GM18511 (cell line): ENCODE results near the gene RNGTT.
"Not testable (repeated sequence)": the region's sequence is repeated elsewhere in the genome, so short reads cannot be mapped to it uniquely, and the experiment has no call there.

Experiments used
- ATAC-seq: cut with Tn5 transposase; IDR thresholded peaks from one replicate; pipeline ENCODE4 v1.9.1; 2021; ENCODE audit warnings: mild to moderate bottlenecking, moderate library complexity; ENCODE audit not compliant: unreplicated experiment

Gene RNGTT

DNA sequence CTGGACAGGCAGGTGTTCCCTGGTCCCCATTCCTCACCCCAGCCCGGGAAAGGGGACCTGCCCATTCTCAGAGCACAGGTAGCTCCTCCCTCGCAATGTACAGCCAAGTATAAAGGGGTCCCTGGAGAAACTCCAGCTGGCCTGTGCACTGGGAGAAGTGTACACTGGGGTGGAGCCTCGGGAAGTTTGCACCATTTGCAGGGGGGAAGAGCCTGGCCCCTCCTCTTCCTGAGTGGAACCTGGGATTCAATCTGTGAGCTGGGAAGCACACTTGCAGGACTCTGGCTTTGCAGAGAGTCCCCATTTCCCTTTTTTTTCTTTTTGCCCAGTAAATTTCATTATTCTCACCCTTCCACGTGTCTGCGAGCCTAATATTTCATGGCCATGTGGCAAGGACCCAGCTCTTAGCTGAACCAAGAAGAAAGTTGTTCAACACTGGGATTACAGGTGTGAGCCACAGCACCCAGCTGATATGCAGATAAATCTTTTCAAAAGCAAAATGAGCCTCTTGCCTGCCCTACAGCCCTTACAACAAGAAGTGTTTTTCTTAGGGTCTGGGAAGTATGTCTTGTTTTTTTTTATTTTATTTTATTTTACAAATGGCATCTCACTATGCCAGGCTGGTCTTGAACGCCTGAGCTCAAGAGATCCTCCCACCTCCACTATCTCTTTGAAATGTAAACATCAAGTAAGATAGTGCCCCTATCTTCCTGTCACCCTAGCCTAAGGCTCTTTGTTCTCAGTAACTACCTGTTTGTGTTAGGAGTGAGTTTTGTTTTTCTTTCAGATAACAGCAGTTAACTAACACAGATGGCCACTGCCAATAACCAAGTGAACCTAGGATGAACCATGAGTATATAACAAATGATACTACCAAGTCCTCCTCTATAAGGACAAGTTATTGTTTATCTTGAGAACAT, 9.3 kb upstream of the RNGTT start:
- no peak for ATAC-seq

DNA sequence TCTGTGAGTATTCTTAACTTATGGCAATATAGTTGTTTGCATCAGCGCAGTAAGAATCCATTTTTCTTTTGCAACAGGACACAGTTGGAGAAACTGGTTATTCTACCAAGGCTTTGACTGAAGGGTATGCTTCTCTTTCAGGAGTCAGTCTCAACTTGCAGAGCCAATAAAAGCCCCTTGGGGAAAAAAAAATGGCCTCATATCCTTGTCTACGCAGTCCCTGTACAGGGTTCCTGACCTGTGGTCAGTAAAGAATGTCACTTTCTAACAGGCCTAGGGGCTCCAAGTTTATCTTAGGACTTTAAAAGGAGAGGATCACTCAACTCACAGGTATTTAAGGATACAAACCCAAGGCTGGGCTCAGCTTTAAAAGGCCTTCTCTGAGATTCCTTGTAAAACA, 6.9 kb upstream of the RNGTT start:
- no peak for ATAC-seq

- not testable (repeated sequence) for ATAC-seq
These were observed 5.8 kb upstream of the RNGTT start for GRCh38 chr6:88969255-88969654.

GRCh38 chr6:88967891-88968290, 4.5 kb upstream of the RNGTT start:
- no peak for ATAC-seq

DNA sequence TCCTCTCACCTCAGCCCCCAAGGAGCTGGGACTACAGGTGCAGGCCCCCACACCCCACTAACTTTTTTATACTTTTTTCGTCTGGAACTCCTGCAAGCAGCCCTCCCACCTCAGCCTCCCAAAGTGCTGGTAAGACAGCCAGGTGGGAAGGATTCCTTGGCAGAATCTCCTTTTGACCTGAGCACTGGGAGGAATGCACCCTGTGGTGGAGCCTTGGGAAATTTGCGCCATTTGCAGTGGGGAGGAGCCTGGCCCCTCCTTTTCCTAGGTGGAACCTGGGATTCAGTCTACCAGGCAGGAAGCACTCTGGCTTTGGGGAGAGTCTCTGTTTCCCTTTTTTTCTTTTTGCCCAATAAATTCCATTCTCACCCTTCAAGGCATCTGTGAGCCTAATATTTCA, 2.3 kb upstream of the RNGTT start:
- ATAC-seq: no peak

DNA sequence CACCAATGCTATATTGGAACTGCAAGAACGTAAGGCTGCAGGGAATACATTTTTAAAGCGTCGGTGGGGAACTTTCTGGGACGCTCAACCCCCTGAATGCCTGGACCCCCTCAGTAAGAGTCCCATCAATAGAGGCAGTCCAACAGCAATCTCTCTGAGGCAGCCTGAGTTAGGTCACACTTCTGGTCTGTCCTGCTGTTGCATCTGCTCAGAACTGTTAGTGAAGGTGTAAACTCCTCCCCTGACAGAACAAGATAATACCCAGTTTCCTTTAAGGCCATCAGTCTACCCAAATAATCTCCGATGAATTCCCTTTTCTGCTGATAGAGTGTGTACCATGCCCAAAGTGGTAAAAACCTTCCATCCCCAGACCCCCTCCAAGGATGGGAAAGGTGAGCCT, 1.1 kb upstream of the RNGTT start:
- ATAC-seq: no peak

DNA sequence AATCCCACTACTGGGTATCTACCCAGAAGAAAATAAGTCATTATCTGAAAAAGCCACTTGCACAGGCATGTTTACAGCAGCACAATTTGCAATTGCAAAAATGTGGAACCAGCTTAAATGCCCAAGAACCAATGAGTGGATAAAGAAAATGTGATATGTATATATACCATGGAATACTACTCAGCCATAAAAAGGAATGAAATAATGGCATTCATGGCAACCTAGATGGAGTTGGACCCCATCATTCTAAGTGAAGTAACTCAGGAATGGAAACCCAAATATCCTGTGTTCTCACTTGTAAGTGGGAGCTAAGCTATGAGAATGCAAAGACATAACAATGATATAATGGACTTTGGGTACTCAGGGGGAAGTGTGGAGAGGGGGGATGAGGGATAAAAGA, 4.6 kb downstream of the RNGTT start:
- ATAC-seq: no peak

DNA sequence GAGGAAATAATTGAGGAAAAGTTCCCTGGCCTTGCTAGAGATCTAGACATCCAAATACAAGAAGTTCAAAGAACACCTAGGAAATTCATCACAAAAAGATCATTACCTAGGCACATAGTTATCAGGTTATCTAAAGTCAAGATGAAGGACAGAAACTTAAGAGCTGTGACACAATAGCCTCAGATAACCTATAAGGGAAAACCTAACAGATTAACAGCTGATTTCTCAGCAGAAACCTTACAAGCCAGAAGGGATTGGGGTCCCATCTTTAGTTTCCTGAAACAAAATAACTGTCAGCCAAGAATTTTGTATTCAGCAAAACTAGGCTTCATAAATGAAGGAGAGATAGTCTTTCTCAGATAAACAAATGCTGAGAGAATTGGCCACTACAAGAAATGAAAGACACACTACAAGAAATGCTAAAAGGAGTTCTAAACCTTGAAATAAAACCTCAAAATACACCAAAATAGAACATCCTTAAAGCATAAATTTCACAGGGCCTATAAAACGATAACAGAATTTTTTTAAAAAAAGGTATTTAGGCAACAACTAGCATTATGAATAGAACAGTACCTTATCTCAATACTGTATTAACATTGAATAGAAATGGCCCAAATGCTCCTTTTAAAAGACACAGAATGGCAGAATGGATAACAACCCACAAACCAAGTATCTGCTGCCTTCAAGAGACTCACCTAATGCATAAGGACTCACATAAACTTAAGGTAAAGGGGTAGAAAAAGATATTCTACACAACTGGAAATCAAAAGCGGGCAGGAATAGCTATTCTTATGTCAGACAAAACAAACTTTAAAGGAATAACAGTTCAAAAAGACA, 9.7 kb downstream of the RNGTT start:
- no peak for ATAC-seq

DNA sequence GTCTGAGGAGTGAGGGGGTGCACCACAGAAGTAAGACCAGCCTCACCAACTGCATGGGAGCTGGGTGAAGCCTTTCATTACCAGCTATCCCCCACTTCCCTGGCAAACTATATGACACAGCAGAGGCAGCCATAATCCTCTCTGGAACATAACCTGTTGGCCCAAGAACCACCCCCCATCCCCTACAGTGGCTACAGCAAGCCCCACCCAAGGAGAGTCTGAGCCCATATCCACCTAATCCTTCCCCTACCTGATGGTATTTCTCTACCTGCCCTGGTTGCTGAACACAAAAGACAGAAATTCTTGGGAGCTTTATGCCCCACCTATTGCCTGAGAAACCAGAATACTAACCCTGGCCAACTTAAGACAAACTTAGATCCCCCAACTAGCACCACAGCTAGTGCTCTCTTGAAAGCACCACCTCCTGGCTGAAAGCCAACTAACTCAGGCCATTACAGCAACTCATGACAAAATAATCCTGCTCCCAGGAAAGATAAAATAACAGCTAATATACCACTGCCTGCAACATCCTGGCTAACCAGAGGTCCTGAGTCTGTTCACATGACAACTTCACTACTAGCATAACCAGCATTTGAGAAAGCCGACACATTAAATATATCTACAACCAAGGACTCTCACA, 11.2 kb downstream of the RNGTT start:
- no peak for ATAC-seq

DNA sequence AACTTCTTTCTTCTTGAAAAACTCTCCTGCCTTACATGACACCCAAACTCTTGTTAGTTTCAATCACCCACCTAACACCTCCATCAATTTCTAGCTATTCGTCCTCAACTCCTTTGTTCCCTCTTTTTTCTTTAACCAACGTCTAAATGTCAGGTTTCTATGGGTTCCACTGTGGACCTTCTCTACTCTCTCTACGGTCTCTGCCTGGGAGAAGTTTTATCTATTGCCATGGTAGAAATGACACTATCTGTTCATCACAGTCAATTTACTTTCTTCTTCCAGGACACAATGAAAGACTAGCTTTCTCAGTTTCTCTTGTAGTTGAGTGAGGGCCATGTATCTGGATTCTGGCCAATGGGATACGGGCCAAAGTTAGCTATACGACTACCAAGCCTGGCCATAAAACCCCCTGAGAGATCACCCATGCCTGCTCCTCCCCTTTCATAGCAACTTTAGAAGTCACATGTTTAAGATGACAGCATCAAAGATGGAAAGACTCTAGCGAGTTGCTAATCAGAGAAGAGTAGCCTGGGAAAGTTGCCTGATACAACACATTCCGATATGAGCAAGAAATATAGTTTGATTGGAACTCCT, 17.9 kb downstream of the RNGTT start:
- no peak for ATAC-seq

- no peak for ATAC-seq
These were observed 29.9 kb downstream of the RNGTT start for GRCh38 chr6:88933521-88933920.

DNA sequence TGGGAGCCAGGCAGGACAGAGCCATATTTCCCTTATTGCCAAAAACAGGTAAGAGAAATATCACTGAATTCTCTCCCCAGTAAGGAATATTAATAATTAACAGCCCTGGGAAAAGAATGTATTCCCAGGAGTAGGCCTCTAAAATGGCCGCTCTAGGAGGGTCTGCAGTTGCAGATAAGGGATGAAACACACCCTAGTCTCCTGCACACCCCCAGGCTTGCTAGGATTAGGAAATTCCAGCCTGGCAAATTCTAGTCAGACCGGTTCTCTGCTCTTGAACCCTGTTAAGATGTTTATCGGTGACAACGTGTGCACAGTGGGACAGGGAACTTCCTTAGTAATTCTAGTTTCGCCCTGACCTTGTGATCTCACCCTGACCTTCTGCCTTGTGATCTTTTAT, 31.4 kb downstream of the RNGTT start:
- not testable (repeated sequence) for ATAC-seq

- ATAC-seq: no peak
These were observed 40.5 kb downstream of the RNGTT start for GRCh38 chr6:88922775-88923548.

DNA sequence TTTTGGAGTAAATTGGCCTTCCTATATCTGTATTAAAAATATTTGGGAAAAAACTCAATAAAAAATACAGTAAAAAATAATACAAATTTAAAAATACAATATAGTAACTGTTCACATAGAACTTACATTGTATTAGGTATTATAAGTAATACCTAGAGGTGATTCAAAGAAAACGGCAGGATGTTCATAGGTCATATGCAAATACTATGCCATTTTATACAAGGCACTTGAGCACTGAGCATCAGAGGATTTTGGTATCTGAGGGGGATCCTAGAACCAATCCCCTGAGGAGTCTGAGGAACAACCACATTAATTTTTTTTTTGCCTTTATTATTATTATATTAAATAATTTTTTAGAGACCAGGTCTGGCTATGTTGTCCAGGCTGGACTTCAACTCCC, 41.7 kb downstream of the RNGTT start:
- no peak for ATAC-seq

DNA sequence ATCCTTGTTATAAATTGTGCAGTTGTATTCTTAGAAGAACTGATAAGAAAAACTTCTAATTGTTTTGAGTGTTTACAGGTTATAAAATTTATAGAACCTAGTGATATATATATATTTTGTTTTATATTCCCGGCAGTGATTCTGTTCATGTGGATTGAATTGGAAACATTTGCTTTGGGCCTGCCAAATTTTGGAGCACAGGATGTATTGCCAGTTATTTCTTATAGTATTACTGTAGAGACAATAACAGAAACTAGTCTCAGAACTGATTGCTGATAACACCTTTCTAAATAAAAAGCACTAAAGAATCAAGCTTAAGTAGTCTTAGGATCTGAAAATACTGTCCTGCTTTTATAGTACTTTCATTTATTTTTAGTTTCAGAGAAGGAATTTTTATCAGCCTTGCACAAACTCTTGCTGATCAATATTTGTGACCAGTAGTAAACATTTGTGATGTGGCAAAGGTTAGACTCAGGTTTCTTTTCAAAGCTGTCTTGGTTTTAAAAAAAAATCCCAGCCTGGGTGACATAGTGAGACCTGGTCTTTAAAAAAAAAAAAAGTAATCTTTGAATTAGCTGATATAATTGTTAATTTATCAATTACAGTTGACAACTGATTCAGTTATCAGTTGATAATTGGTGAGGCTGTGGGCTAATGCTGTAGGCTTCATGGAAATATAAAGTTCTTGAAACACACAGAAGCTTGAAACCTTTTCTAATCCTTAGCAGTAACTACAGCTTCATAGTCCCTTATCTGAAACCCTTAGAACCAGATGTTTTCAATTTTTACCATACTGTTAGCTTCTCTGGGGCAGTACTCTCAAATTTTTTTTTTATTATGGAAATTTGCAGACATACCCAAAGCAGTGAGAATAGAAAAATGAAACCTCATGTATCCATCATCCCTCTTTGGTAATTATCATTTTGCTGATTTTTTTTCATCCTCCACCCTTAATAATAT, 42.4 kb downstream of the RNGTT start:
- no peak for ATAC-seq

DNA sequence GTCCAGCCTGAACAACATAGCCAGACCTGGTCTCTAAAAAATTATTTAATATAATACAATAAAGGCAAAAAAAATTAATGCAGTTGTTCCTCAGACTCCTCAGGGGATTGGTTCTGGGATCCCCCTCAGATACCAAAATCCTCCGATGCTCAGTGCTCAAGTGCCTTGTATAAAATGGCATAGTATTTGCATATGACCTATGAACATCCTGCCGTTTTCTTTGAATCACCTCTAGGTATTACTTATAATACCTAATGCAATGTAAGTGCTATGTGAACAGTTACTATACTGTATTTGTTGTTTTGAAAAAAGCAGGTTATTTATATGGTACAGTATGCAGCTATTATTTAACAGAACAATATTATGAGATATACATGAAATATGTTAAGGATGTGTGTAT, 43.3 kb downstream of the RNGTT start:
- no peak for ATAC-seq

GRCh38 chr6:88919032-88919431, 44.4 kb downstream of the RNGTT start:
- no peak for ATAC-seq

DNA sequence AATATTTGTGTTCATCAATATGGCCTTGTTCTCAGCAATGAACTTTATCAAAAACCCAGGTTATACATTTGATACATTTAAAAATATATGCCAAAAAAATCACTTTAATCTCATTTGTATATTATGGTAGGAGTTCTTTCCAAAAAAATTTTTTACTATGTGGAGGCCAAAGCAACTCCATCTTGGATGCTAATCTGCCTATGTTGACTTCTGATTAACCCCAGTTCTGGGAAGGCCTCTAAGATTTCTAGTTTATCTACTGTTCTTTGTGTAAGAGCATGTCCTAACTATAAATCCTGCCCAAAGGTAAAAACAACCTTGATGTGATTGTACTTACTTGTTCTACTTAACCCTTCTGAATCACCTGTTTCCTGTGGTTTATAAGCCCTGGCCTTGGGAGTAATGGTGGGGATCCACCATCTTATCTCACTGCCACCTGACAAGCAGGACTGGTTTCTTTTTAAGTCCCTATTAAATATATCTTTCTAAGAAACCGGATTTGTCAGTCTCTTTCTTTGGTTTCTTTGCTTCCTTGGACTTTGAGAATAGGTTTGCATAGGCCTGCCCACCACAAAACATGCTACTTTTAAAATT, 46.7 kb downstream of the RNGTT start:
- ATAC-seq: no peak
